CD4-positive, alpha-beta T cell treated with Interleukin-6 at 100 ng/mL for 8 hours (primary cell): ENCODE results near the gene PCED1B.
"Not testable (repeated sequence)": the region's sequence is repeated elsewhere in the genome, so short reads cannot be mapped to it uniquely, and the experiment has no call there.

Source experiments
- DNase-seq: peaks from one replicate; pipeline ENCODE4 v3.0.0-alpha.2; 2020; ENCODE audit warnings: mixed read lengths, low spot score

The PCED1B gene, protein sequence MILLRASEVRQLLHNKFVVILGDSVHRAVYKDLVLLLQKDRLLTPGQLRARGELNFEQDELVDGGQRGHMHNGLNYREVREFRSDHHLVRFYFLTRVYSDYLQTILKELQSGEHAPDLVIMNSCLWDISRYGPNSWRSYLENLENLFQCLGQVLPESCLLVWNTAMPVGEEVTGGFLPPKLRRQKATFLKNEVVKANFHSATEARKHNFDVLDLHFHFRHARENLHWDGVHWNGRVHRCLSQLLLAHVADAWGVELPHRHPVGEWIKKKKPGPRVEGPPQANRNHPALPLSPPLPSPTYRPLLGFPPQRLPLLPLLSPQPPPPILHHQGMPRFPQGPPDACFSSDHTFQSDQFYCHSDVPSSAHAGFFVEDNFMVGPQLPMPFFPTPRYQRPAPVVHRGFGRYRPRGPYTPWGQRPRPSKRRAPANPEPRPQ

DNA sequence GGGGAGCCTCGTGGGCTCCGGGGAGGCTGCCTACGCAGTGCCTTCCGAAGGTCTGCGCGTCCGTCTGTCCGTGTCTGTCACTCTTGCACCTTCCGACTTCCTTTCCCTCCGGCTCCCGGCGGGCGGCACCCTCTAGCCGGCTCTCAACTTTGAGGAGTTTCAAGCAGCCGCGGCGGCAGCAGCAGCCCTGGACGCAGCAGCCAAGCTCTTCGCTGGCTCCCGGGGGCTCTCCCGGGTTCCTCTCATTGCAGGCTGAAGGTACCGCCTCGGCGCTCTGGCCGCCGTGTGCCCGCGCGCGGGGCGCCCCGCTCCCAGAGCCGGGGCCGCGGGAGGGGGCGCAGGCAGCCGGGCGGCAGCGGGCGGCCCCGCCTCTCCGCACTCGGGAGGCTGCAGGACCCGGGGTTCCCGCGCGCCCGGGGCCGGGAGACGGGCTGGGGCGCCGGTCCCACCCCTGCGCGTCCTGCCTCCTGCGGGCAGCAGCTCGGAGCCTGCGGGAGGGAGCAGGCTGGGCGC, at the start of gene PCED1B, which contains the start of gene AMIGO2:
Gene PCED1B (plus strand): TSS at position 154 of the 513 bp plus-strand sequence. CDS start 155,443 bp downstream, outside the sequence.
Gene AMIGO2 (minus strand): TSS at position 492 of the 513 bp plus-strand sequence. CDS start 957 bp downstream, outside the sequence.
- peak; percentile 72 for DNase-seq

DNA sequence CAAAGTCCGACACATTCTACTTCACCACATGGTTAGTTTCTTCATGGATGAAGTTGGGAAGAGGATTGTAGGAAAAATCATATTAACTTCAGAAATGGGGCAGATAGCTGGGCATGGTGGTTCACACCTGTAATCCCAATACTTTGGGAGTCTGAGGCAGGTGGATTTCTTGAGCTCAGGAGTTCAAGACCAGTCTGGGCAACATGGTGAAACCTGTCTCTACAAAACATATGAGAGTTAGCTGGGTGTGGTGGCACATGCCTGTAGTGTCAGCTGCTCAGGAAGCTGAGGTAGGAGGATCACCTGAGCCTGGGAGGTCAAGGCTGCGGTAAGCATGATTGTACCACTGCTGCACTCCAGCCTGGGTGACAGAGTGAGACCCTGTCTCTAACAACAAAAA, 49.5 kb upstream of the PCED1B start:
- no peak for DNase-seq

DNA sequence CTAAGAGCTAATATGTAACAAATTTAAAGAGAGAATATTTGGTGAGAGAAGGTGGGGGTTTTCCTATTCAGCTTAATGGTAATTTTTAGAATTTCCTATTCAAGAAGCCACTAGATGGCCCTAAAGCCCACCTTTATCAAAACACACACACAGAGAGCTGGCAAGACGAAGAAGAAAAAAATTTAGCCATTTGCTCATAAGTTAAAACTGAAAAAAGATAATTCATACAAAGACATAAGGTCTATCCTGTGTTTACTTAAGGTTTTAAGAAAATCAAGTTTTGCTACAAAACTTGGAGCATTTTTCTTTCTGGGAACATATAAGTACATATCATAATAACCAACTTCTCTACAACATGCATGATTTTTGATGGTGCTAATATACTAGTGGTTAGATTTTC, 46.8 kb upstream of the PCED1B start:
- DNase-seq, result peak; percentile 53

DNA sequence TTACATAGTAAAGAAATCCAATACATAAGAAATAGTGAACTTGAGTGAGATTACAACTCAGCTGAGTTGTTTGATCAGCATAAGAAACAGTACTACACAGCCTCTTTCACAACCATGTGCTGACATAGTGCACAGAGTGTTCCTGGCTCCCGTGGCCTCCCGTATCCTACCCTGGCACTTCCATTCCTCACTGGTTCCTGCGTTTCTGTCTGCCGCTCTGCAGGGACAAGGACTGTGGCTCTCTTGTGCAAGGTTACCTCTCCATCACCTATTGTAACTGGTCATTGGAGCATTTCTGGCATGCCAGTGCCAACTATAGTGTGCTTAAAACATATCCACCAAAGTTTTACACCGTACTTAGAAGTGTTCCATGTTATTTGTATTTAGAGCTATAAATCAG, 46.3 kb upstream of the PCED1B start:
- DNase-seq, result no peak

DNA sequence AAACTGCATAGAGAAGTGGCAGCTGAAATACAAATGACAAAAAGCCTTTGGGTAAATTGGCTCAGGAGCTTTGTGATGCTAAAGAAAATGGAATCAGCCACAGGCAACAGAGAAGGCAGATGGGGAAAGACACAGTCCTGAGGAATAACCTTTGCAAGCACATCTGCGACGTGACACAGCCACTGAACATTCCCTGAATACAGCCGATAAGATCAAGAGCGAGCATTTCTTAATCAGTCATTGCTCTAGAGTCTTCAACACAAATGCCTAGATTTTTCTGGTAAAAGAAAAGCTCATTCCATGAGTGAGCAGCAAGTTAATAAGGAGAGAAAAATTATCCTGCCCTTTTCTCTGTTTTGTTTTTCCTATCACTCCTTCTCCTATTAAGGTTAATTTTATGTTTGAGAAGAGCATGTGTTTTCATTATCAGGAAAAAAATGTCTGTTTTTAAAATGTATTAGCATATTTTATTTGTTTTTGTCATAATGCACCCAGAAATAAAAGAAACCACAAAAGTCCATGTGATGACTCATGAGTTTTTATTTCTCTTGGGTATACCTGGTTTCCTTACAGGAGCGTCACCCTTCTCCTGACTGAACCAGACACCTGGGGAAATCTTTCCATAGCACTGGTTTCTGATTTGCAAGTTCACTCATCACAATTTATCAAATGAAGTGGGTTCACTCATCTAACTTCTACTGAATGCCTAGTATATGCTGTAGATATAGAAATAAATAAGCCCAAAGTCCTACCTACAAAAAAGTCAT, 45.4 kb upstream of the PCED1B start:
- DNase-seq, result no peak

DNA sequence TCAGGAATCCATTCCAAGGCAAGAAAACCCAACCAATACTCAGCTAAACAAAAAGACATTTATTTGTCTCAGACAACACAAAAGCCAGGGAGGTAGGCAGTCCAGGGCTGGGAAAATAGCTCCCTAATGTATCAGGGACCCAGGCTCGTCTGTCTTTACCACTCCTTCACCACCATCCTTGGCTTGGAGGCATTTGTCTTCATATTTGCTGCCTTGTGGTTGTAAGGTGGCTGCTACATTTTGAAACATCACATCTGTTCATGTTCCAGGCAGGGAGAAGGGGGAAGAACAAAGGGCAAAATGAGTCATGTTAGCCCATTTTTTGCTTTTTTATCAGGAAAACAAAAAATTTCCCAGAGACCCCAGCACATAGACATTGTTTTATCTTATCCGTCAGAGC, 44.8 kb upstream of the PCED1B start:
- no peak for DNase-seq

DNA sequence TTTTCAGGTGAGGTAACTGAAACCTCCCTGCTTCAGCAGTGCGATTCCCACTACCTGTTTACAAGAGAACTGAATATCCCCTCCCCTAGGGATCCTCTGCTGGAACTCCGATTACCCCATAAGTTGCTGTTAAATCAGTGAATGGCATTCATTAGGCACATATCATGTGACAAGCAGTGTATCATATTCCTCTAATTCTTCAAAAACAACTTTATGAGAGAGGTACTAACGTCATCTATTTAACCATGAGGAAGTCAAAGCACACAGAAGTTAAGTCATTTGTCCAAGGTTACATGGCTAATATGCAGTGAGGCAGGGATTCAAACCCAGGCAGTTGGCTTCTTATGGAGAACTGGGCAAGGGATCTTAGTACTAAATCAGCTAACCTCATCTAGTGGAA, 43.9 kb upstream of the PCED1B start:
- DNase-seq, result no peak

DNA sequence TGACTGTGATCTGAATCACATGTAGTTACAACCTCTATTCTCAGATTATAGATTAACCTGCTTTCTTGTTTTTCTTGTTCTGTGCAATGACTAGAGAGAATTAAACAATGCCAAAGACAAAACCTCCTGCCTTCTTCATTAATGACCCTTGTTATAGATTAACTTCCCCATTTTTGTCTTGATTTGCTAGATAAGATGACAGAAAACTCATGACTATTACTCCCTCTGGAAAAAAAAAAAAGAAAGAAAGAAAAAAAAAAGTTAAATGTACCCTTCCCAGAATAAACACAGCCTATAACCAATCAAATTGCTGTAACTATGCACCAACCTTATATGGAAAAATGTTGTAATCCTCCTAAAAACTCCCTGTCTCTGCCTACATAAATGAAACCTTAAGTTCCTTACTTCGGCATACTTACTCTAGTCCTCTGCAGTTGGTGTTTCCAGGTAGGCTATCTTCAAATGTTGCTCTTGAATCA, 41.1 kb upstream of the PCED1B start:
- no peak for DNase-seq

DNA sequence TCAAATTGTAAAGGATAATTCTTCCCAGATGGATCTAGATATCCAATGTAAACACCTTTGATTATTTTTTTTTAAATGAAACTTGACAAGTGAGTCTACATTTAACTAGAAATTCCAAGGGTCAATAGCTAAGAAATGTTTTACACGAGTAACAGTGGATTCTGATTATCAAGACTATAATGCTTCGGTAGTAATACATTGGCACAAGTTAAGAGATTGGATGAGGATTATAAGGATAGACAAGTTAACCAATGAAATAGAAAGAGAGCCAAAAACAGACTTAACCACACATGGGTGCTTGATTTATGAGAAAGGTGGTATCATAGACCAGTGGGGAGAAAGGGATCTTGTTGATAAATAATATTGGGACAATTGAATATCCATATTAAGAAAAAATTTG, 40.3 kb upstream of the PCED1B start:
- DNase-seq, result no peak

DNA sequence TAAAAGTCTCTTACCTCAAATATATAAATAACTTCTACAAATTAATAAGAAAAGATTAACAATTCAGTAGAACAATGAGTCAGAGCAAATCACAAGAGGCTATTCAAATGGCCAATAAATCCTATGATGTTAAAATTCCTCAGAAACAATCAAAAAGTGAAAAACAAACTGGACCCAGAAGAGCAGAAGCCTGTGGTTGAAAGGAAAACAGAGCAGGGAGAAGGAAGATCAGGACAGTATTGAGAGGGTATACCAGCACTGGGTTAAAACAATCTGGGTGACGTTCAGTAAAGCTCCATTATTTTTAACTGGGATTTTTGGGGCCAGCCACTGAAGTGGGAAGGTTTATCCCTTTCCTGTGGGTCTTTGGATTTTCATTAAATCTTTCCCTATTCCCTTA, 39.7 kb upstream of the PCED1B start:
- DNase-seq, result no peak

DNA sequence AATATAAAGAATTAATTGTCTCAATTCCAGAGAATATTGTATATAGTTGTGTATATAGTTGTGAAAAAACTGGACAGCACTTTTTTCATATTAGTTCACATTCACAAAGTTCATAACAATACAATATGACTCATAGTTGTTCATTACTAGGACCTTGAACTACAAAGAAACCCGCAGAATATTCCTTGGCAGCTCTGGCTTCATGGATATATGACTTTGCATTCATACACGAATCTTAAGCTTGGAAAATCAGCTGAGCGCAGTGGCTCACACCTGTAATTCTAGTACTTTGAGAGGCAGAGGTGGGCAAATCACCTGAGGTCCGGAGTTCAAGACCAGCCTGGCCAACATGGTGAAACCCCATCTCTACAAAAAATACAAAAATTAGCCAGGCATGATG, 38.1 kb upstream of the PCED1B start:
- DNase-seq, result no peak

DNA sequence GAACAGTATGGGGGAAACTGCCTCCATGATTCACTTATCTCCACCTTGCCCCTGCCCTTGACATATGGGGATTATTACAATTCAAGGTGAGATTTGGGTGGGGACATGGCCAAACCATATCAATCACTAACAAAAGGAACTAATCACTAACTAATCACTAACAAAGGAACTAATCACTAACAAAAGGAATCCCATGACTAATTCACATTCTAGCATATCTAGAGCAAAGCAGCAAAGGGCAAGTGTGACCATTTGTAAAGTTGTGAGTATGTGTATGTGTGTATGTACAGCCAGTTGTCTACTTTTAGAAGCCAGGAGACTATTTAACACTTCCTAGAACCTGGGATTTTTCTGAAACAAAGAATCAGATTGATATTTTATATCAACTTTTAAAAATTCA, 30.9 kb upstream of the PCED1B start:
- DNase-seq, result no peak

DNA sequence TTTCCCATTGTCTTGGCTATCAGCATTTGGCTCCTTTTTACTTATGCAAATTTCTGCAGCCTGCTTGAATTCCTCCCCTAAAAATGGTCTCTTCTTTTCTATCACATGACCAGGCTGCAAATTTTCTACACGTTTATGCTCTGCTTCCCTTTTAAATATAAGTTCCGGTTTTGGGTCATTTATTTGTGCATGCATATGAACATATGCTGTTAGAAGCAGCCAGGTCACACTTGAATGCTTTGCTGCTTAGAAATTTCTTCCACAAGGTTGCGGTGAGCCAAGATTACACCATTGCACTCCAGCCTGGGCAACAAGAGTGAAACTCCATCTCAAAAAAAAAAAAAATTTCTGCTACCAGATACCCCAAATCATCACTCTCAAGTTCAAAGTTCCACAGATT, 28.1 kb upstream of the PCED1B start:
- not testable (repeated sequence) for DNase-seq

DNA sequence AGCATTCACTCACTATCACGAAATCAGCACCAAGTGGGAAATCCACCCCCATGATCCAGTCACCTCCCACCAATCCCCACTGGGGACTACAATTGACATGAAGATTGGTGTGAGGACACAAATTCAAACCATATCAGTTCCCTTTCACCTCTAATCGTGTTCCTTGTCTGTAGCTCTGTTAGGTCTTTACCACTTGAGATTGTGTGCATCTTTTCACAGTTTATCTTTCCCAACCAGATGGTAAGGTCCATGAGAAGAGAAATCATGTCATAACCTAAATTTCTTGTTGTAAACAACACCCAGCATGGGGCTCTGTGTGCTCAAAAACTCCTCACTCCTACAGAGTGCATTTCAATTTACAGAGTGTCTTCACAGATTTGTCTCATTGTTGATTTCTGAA, 27.1 kb upstream of the PCED1B start:
- DNase-seq, result no peak

DNA sequence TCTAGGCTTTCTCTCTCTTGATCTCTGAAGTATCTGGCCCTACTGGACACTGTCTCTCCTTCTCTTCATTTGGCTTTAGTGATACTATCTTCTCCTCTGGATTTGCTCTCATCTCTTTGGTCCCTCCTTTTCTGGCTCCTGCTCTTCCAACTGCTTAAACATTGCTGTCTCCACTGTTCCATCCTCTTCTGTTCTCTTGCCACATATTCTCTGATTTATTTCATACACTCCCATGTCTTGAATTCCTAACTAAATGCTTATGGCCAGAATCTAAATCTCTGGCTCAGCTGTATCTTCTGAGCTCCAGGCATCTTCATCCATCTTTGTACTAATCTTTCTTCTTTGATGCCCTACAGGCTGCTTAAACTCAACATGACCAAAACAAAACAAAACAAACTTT, 25.5 kb upstream of the PCED1B start:
- no peak for DNase-seq

DNA sequence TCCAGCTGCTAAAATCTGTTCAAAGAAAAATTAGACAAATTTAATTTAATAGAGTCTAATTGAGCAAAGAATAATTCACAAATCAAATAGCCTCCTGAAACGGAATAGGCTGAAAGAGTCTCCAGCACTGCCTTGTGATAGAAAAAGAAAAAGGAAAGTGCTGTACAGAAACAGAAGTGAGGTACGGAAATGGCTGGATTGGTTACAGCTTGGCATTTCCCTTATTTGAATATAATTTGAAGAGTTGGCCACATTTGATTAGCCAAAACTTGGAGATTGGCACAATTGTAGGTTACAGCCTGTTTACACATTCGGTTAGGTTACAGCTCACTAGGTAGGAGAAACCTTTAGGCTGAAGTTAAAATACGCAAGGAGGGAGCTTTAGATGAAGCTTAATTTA, 24.8 kb upstream of the PCED1B start:
- DNase-seq, result no peak

DNA sequence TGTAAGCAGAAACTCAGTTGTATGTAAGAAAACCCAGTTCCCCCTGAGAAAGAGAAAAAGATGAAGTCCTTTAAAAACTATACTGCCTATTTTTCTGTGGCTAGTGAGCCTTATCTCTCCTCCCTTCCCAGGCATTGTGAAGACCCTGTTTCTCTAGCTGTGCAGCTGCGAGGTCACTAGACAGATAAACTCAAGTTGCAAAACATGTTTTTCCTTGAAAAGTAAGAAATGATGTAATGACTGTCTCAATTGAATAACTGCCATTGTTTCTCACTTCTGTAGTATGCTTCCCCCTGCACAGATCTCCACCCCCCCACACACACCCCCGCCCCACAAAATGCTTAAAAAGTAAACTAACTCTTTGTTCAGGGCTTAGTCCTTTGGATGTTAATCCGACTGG, 23.6 kb upstream of the PCED1B start:
- DNase-seq, result not testable (repeated sequence)

DNA sequence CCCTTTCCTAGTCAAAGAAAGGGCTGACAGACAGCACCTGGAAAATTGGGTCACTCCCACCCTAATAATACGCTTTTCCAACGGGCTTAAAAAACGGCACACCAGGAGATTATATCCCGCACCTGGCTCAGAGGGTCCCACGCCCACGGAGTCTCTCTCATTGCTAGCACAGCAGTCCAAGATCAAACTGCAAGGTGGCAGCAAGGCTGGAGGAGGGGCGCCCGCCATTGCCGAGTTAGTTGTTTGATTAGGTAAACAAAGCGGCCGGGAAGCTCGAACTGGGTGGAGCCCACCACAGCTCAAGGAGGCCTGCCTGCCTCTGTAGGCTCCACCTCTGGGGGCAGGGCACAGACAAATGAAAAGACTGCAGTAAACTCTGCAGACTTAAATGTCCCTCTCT, 22.5 kb upstream of the PCED1B start:
- DNase-seq, result not testable (repeated sequence)

DNA sequence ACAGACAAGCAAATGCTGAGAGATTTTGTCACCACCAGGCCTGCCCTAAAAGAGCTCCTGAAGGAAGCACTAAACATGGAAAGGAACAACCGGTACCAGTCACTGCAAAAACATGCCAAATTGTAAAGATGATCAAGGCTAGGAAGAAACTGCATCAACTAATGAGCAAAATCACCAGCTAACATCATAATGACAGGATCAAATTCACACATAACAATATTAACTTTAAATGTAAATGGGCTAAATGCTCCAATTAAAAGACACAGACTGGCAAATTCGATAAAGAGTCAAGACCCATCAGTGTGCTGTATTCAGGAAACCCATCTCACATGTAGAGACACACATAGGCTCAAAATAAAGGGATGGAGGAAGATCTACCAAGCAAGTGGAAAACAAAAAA, 20.8 kb upstream of the PCED1B start:
- DNase-seq, result not testable (repeated sequence)

DNA sequence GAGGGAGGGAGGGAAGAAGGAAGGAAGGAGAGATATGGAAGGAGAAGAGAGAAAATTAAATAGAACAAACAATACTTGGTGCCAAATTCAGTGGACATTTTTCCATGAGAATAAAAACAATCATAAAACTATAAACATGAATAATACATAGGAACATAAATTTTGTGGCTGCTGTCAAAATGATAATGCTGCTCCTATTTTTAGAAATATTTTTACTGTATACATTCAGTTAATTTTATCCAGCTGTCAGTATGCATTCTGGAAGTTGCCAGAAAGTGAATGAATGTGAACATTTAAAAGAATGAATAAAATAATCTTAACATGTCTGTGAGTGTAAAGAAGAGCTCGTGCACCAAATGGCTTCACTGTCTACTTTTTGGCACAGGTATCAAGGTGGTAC, 13.9 kb upstream of the PCED1B start:
- DNase-seq, result no peak

DNA sequence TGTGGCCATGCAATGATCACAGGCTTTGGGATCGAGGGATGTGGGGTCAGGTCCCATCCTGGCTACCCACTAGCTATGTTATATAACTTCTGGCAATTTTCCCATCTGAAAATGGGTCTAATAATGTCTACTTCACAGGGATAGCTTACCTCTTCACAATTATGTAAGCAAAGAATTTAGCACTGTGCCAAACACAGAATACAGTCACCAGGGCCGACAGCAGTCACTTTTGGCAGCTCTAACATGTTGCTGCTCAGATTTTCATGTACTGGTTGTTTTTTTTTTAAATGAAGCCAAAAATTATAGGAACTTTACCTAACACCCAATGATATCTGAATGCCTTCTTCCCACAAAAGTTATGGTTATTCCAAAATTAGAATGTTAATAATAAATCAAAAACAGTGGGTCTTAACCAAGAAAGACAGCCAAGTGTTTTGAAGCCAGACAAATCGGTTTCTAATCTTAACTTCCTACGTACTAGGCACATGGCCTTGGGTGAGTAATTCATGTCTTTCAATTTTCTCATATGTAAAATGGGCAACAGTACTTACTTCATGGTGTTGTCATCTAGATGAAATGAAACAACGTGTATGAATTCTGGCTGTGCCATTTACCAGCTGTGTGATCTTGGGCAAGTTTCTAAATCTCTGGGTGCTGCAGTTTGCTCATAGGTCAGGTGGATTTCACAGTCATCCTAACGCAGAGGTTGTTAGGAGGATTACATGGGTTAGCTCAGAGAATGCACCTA, 13.0 kb upstream of the PCED1B start:
- DNase-seq, result no peak

DNA sequence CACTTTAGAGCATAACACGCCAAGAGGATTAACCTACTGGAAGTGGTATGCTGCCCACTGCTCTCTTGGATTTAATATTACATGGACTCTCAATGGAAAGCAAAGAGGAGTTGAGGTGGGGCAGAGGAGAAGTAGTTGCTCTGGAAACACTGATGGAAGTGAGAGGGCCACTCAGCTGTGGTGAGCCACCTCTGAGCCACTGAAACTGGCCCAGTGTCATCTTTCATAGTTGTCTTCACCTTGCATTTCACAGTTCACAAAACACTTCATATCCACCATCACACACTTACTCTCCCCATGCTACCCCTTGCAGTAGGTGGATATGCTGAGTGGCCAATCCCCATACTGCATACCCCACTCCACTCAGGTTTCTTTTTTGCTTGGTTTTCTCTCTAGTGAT, 12.2 kb upstream of the PCED1B start:
- DNase-seq, result no peak
